PFSK-1 (cell line): ENCODE measurements around the gene VGLL4.

ENCODE experiments used
- FOXP2 ChIP-seq: optimal IDR thresholded peaks from 2 replicates; pipeline ENCODE3; 2011; ENCODE audit warnings: borderline replicate concordance, control low read depth, inconsistent platforms; ENCODE audit not compliant: insufficient read depth; ENCODE audit errors: extremely low read length, extremely low read depth
- POLR2AphosphoS5 ChIP-seq: IDR thresholded peaks from 2 replicates; pipeline ENCODE4 v1.6.1; 2012; ENCODE audit warnings: low read depth, mild to moderate bottlenecking, control low read depth, low read length, moderate library complexity
- SIN3A ChIP-seq: IDR thresholded peaks from 2 replicates; pipeline ENCODE4 v1.6.1; 2012; ENCODE audit warnings: mild to moderate bottlenecking, low read length, moderate library complexity, borderline replicate concordance; ENCODE audit not compliant: insufficient read depth
- TF ChIP-seq, protein P1 (sequence below), 2 experiments: IDR thresholded peaks; 2 replicates each; pipeline versions ENCODE4 v1.6.1 to v1.8.0; 2011 to 2012; ENCODE audit warnings: low read depth in 2 of 2, low read length in 2 of 2, control low read depth in 1 of 2, inconsistent platforms in 1 of 2, mild to moderate bottlenecking in 1 of 2, moderate library complexity in 1 of 2; ENCODE audit not compliant: insufficient read depth in 1 of 2

DNA sequence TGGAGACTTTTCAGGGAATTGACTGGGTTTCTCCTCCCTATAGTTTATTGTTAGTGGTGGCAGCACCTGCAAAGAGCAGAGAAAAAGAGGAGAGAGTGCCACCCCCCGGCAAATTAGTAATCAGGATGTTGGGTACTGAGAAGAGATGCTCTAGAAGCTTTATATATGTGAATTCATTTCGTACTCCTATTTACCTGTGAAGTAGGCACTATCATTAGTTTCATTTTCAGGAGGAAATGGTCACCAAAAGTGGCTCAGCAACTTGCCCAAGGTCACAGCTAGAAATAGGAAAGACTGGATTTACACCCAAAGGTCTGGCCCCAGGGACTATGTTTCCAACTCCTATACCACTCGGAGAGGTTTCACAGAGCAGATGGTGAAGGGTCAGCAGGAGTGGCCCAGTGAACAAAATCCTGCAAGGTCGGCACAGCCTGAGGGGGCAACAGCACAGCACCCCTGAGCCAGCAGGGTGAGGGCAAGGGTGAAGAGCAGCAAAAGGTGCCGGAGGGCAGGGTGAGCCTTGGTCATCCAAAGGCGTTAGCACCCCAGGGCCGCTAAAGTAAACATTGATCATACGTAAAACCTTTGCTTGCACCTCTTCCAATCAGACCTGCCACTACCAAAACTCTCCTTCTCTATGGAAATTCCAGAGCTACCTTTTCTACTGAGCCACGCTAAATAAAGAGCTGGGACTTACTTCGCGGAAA, 23.6 kb downstream of the VGLL4 start:
- no peak for TF ChIP-seq SIN3A
- TF ChIP-seq POLR2AphosphoS5, result no peak
- no peak for TF ChIP-seq FOXP2
- TF ChIP-seq, protein P1, sequence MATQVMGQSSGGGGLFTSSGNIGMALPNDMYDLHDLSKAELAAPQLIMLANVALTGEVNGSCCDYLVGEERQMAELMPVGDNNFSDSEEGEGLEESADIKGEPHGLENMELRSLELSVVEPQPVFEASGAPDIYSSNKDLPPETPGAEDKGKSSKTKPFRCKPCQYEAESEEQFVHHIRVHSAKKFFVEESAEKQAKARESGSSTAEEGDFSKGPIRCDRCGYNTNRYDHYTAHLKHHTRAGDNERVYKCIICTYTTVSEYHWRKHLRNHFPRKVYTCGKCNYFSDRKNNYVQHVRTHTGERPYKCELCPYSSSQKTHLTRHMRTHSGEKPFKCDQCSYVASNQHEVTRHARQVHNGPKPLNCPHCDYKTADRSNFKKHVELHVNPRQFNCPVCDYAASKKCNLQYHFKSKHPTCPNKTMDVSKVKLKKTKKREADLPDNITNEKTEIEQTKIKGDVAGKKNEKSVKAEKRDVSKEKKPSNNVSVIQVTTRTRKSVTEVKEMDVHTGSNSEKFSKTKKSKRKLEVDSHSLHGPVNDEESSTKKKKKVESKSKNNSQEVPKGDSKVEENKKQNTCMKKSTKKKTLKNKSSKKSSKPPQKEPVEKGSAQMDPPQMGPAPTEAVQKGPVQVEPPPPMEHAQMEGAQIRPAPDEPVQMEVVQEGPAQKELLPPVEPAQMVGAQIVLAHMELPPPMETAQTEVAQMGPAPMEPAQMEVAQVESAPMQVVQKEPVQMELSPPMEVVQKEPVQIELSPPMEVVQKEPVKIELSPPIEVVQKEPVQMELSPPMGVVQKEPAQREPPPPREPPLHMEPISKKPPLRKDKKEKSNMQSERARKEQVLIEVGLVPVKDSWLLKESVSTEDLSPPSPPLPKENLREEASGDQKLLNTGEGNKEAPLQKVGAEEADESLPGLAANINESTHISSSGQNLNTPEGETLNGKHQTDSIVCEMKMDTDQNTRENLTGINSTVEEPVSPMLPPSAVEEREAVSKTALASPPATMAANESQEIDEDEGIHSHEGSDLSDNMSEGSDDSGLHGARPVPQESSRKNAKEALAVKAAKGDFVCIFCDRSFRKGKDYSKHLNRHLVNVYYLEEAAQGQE (IDR thresholded peaks at IDR 0.05; ENCODE audit: insufficient read depth in 1 of 2, low read depth in 2 of 2, low read length in 2 of 2), result no peak
